ENCODE measurements around the gene TGFBR2.

Gene TGFBR2

GRCh38 chr3:30602946-30603345, 3.5 kb upstream of the TGFBR2 start:
- H3K9me3 ChIP-seq: no peaks in the 10 kb centered on the region
- H3K4me1 ChIP-seq (ENCODE audit: control insufficient read depth in 1 of 2, insufficient read depth in 1 of 2, low read depth in 1 of 2, low read length in 1 of 2): peaks cover 40 to 42% of the 10 kb centered on the region in 2 experiments
- peak overlapping the region in 1 of 2 experiments; percentile 78 for H3K4me3 ChIP-seq (ENCODE audit: low read depth in 1 of 2, low read length in 1 of 2)
- H3K27me3 ChIP-seq: no peaks in the 10 kb centered on the region
- peak overlapping the region; percentile 99 for H3K27ac ChIP-seq
- TF ChIP-seq CTCF (IDR thresholded peaks at IDR 0.05): no peak
- H3K36me3 ChIP-seq: no peaks in the 10 kb centered on the region

- H3K4me3 ChIP-seq (ENCODE audit: low read depth in 1 of 2, low read length in 1 of 2): peak overlapping the region; percentile 78 to 94
- no peak for TF ChIP-seq CTCF (IDR thresholded peaks at IDR 0.05)
- no peaks in the 10 kb centered on the region for H3K9me3 ChIP-seq
- H3K27ac ChIP-seq: peak overlapping the region; percentile 99
- no peaks in the 10 kb centered on the region for H3K36me3 ChIP-seq
- H3K4me1 ChIP-seq (ENCODE audit: control insufficient read depth in 1 of 2, insufficient read depth in 1 of 2, low read depth in 1 of 2, low read length in 1 of 2): peaks cover 52 to 54% of the 10 kb centered on the region in 2 experiments
- no peaks in the 10 kb centered on the region for H3K27me3 ChIP-seq
Measured at GRCh38 chr3:30604093-30604492, 2.3 kb upstream of the TGFBR2 start.

GRCh38 chr3:30604558-30604957, 1.8 kb upstream of the TGFBR2 start:
- Histone ChIP-seq H3K27ac (peak overlapping the region; percentile 99), H3K9me3 (no peaks in the 10 kb centered on the region), H3K27me3 (no peaks in the 10 kb centered on the region), H3K4me1 (ENCODE audit: control insufficient read depth in 1 of 2, insufficient read depth in 1 of 2, low read depth in 1 of 2, low read length in 1 of 2) (peaks cover 56 to 58% of the 10 kb centered on the region in 2 experiments), H3K4me3 (ENCODE audit: low read depth in 1 of 2, low read length in 1 of 2) (peak overlapping the region; percentile 78 to 94), H3K36me3 (no peaks in the 10 kb centered on the region)
- TF ChIP-seq CTCF (IDR thresholded peaks at IDR 0.05): no peak

- peaks cover 61 to 63% of the 10 kb centered on the region in 2 experiments for H3K4me1 ChIP-seq (ENCODE audit: control insufficient read depth in 1 of 2, insufficient read depth in 1 of 2, low read depth in 1 of 2, low read length in 1 of 2)
- H3K27ac ChIP-seq: peak overlapping the region; percentile 99
- H3K9me3 ChIP-seq: no peaks in the 10 kb centered on the region
- peak overlapping the region; percentile 78 to 94 for H3K4me3 ChIP-seq (ENCODE audit: low read depth in 1 of 2, low read length in 1 of 2)
- TF ChIP-seq CTCF (IDR thresholded peaks at IDR 0.05): no peak
- H3K27me3 ChIP-seq: no peaks in the 10 kb centered on the region
- H3K36me3 ChIP-seq: no peaks in the 10 kb centered on the region
Measured at GRCh38 chr3:30605005-30605404, 1.4 kb upstream of the TGFBR2 start.

GRCh38 chr3:30605706-30606300, 598 bp upstream of the TGFBR2 start:
- H3K9me3 ChIP-seq: no peaks in the 10 kb centered on the region
- H3K36me3 ChIP-seq: no peaks in the 10 kb centered on the region
- peaks cover 69 to 71% of the 10 kb centered on the region in 2 experiments for H3K4me1 ChIP-seq (ENCODE audit: control insufficient read depth in 1 of 2, insufficient read depth in 1 of 2, low read depth in 1 of 2, low read length in 1 of 2)
- peak overlapping the region; percentile 99 for H3K27ac ChIP-seq
- H3K27me3 ChIP-seq: no peaks in the 10 kb centered on the region
- TF ChIP-seq CTCF (IDR thresholded peaks at IDR 0.05): no peak
- peak overlapping the region; percentile 78 to 94 for H3K4me3 ChIP-seq (ENCODE audit: low read depth in 1 of 2, low read length in 1 of 2)
